NCI-H774 (cell line): Measurements from ENCODE around the gene RTTN.
"Not testable (repeated sequence)": the region's sequence is repeated elsewhere in the genome, so short reads cannot be mapped to it uniquely, and the experiment has no call there.

ENCODE experiments used
- DNase-seq: peaks from one replicate; lab custom pipeline; 2025; lab: John Stamatoyannopoulos, UW

RTTN gene

DNA sequence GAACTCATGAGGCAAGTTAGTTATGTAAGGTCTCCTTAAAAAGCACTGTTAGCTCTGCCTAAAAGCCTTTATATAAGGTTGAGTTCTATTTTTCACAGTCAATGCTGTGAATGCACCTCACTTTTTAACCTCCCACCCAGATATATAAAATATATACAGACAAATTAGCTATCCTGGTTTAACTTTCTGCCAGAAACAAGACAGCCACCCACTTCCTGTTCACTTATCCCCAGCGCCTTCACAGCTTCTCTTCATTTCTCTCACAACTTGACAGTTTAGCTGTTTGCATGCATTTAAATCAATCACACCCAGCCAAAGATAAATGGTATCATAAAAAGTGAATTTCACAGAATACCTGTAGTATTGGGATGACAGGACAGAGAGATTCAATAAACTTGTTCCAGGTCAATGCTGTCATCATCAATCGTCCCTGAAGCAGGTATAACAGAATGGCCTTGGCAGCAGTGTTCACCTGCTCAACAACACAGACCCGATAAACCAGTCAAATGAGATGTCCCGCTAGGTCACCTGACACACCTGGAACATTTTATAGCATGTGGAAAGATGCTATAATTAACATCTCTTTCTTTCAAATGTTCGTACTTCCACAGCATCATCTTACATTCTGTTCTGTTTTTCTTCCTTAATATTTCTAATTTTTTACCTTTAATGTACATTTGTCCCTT is 55.7 kb downstream of the RTTN start:
- DNase-seq: no peak

DNA sequence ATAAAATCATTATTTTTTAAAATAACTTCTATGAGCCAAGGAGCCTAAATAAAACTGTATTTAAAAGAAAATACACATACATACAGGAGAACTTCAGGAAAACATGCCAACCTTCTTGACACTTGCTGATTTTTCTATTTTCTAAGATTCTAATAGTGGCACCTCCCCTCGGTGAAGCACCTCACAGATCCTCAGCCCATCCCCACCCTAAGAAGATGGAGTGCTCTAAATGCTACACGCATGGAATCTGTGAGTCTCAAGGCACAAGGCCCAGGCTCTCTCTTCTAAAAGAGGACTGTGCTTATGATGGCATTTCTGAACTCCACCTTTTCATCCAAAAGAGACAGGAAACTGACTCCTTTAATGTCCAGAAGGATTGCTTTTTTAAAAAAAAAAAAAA is 56.3 kb downstream of the RTTN start:
- no peak for DNase-seq

DNA sequence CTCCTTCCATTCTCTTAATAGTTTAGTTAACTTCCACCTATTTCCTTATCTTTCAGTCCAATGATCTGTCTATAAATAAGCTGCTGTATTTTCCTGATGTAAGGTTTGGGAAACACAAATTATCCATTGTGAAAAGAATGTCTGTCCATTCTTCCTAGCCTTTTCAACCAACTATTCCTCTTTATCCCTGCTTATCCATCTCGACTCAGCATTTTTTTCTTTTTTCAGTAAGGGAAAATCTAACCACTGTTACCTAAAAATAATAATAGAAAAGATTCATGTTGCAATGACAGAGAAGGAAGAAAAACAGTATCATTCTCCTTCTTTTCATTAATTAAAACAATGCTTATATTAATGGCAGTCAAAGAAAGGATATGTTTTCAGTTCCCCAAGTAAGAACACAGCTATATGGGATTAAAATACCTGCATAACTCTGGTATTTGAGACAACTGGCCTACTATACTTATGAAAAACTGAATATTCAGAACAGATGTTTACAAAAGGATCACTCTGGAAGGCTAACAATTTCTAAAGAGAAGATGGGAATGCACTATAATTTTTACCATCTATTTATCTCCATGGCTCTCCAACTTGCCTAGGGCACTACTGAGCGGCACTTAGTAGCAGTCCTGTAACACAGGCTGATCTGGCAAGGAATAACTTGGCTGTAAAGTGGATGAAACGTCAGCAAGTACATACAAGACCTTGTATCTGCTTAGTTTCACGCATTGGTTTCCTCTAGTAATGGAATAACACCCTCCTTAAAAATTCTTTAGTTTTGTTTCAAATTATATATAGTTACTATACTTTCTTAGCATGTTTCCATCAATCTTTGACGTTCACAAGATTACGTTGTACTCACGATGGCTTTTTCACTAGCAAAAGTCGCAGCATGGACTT is 57.2 kb downstream of the RTTN start:
- no peak for DNase-seq

DNA sequence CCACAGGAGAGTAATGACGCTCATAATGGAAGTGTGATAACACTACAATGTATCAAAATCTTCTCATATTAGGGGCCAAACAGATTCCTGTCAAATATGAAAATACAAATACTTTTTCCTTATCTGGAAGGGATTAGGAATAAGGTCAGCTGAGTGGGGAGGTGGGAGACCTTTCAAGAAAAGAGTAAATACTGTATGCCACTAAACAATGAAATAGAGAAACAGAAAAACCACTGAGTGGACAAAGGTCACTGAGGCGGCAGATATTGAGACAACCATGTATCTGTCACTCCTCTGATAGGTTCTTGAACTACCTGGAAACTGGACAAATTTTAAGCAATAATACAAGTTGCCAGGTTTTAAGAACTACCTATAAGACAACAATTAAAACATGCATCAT is 59.3 kb downstream of the RTTN start:
- DNase-seq: no peak

DNA sequence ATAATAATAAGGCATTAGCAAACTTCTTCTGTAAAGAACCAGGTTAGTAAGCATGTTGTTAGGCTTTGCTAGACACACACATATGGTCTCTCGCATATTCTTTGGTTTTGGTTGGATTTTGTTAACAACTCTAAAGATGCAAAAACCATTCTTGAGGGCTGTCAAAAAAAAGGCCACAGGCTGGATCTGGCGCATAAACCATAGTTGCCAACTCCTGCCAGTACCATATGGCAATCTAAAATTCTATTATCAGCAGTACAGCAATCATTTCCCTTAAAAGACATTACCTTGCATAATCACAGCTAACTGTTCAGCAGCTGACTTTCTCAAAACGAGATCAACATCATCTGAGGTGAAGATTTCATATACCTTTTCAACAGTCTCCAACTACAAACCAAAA is 63.5 kb downstream of the RTTN start:
- no peak for DNase-seq

DNA sequence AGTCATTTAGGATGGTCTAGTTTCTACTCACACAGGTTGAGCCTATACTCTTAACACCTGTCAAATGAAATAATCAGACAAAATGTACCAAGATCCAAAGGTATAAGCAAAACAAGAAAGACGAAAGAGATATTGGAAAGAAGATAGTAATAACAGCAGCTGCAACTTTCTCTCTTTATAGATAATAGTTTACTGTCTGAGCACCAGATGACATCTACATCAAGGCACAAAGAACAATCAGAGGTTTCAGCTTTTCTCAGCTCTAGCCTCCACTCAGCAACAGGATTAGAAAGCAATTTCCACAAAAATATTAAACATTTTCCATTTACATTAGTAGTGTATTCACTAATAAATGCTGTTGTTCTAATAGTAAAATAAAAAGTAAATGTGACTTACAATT is 66.3 kb downstream of the RTTN start:
- no peak for DNase-seq

DNA sequence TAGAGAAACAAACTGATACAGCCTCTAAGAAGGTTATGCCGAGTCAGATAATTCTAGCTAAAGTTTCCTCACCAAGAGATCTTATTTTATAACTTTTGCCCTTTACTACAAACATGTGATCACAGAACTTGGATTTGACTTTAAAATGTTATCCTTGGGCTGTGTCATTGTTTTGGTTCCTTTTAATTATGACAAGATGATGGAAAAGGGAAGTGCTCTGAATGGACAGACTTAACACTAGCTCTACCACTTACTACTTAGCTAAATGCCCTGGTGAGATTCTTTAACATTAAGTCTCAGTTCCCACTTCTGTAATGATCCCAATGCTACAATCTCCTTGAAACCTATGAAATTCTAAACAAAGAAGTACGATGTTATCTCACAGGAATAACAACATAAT is 69.9 kb downstream of the RTTN start:
- DNase-seq: no peak

DNA sequence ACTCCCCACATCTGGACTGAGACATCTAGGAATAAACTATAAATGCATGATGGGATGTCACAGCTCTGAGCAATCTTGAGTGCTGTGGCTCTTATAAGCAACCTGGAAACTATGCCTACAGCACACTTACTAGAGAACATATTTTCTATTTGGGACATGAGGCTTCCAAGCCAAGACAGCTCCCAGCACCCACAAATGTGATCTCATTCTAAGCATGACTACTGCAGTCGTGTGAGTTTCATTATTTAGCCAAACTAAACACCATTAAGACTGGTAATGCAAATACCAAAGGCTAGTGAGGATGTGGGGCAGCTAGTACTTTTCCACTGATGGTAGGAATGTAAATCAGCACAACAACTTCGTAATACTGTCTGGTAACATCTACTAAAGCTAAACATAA is 72.5 kb downstream of the RTTN start:
- no peak for DNase-seq

DNA sequence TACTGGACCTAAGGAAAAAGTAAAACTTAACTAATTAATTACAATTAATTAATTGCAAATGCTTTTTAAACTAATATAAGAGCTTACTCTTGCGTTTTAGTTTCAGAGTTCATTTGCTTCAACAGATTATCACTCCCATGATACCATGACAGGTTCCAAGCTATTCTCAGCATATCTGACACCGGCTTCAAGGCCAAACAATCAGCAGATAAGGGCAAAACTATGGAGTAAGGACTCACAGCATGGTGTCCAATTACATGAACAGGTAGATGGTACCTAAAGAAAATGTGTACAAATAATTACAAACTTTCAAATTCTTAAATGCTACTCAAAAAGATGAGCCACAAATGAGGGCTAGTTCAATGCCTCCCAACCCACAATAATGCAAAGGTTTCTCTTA is 77.2 kb downstream of the RTTN start:
- no peak for DNase-seq

DNA sequence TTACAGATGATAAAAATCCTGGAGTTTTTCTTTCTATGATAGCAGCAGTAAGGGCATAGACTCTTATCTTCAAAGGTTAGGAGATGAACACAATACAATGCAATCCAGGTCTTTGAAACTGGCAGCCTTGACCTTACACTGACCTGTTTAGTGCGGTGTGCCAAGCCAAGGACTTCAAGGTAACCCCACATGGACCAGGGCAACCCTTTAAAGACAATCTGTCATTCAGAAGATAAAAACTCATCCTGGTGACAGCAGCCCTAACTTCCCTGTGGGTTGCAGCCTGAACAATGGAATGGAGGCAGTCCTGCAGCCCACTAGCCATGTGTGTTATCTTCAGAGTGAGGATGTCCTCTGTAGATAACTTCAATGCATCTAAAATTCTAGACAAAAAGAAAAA is 78.1 kb downstream of the RTTN start:
- DNase-seq: no peak

DNA sequence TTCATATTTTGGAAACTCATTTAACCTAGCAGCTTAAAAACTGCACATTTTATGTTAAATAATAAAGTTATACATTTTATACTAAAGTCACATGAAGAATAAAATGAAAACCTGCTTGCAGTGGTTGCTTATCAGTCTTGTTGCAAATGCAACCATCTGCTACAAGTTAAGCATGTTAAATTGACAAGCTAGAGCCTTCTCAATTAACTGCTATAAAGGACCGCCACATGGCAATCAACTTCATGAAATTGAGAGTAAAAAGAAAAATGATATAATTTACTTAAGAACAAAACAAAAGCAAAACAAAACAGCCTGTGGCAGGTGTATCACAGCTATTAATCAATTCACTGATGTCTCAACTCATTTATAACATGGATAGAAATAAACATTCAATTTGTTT is 78.7 kb downstream of the RTTN start:
- no peak for DNase-seq

DNA sequence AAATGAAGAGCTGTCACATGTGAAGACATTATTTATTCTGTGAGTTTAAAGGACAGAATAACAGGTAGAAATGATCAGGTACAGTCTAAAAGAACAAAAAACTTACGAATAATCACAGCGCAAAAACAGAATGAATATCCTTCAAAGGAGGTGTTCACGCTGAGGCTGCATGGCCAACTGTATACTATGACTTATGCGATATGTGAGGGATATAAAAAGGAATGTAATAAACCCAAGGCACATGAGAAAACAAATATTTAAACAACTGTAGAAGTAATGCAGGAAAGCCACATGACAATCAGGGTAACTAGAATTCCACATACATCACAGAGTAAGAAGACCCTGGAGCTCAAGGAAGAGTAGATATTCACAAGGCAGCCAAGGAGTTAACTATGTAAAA is 81.3 kb downstream of the RTTN start:
- DNase-seq: no peak

DNA sequence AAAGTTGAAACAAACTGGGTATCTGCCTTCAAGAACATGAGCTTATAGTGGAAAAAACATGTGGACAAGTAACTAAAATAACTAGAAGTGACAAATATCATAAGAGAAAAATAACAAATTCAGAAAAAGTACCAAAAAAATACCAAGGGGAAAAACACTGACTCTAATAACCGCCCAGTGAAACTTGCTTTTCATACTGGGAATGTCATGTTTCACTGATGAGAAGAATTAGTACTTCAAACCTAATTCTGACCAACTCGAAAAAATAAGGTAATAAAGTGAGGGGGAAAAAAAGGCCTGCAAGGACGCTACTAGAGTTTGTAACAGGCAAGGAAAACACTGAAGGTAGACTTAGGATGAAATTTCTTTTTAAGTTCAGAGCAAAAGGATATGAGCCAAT is 83.6 kb downstream of the RTTN start:
- DNase-seq: no peak

DNA sequence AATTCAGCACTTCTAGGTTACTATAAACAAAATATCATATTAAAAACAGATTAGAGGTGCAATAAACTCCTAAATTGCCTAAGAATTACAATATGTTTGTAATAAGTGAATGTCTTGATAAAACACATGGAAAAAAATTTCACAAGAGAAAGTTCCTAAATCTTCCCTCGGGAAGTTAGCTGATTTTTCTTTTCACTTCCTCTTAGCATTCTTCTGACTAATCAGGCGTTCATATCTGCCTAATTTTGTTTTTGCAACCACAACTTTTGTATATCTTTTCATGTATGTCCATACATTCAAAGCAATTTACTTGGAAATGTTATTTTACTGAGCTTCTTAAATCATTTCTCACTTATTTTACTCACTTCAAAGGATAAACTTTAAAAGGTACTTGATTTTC is 88.5 kb downstream of the RTTN start:
- DNase-seq: no peak

DNA sequence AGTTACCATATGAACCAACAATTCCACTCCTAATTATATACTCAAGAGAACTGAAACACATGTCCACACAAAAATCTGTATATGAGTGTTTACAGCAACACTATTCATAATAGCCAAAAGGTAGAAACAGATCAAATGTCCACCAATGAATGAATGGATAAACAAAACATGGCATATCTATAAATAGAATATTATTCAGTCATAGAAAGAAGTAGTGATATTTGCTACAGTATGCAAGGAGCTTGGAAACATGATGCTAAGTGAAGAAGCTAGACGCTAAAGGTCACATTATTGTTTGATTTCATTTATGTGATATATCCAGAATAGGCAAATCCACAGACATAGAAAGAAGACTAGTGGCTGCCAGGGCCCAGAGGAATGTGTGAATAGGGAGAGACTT is 92.0 kb downstream of the RTTN start:
- no peak for DNase-seq

DNA sequence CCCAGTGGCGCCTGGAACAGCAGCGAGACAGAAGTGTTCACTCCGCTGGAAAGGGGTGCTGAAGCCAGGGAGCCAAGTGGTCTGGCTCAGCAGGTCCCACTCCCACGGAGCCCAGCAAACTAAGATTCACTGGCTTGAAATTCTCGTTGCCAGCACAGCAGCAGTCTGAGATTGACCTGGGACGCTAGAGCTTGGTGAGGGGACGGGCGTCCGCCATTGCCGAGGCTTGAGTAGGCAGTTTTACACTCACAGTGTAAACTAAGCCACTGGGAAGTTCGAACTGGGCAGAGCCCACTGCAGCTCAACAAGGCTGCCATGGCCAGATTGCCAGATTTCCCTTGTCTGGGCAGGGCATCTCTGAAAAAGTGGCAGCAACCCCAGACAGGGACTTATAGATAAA is 94.8 kb downstream of the RTTN start:
- no peak for DNase-seq

DNA sequence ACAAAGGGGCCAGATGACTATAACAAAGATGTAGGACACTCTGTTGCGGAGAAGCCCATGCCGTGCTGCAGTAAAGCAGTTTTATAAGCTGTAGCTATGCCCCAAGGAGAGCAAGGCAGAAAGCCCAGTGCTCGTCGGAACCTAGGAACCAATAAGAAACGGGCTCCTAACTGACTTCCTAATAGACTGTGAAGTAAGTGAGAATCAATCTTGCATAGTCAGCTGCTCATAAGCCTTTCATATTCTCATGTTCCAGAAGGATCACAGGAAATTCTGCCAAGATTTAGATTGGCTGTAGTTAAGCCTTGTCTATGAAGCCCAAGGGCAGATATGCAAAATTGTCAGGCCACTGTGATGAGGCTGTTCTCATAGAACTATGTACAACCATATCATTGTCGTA is 98.4 kb downstream of the RTTN start:
- no peak for DNase-seq

DNA sequence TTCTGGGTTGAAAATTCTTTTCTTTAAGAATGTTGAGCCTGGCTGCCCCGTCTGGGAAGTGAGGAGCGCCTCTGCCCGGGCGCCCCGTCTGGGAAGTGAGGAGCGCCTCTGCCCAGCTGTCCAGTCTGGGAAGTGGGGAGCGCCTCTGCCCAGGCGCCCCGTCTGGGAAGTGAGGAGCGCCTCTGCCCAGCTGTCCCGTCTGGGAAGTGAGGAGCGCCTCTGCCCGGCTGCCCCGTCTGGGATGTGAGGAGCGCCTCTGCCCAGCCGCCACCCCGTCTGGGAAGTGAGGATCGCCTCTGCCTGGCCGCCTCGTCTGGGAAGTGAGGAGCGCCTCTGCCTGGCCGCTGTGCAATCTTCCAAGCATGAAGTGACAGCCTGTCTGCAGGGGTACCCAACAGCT is 102.6 kb downstream of the RTTN start:
- not testable (repeated sequence) for DNase-seq

DNA sequence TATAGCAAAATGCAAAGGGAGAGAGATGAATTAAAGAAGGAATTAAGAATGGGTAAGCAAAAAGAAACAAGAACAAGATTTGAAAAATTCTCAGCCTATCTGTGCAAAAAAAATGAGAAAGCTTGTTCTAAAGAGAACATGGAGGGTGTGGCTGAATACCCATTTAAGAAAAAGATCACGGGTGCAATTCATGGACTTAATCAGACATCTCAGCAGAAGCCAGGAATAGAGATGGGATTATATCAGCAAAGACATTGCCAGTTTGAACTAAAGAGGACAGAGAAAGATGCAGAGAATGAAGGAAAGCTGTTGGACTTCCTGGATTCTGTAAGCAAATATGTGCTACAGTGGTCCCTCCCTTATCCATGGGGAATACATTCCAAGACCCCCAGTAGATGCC is 115.6 kb downstream of the RTTN start:
- DNase-seq: no peak

DNA sequence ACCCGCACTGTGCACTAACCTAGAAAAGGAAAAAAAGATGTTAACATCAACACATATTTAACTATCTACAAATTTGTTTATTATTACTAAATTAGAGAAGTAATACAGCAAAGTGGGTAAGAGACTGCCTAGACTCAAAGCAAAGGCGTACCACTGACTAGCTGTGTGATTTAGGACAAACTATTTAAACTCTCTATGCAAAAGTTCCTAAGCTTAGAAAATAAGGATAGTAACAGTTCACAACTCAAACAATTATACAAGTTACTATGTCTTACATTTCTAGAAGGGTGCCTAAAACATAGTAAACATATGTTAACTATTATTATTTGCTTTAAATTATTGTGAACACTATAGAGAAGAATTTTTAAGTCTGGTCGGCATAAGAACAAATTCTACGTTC is 119.4 kb downstream of the RTTN start:
- no peak for DNase-seq

DNA sequence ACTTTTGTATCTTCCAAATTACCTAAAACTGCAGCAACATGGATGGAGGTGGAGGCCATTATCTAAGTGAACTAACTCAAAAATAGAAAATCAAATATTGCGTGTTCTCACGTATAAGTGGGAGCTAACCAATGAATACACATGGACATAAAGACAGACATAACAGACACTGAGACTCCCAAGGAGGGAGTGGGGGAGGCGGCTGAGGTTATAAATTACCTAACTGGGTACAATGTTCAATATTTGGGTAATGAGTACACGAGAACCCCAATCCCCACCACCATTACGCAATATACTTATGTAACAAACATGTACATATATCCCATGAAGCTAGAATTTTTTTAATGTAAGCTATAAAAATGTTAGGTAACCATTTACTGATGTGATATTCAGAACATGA is 119.8 kb downstream of the RTTN start:
- no peak for DNase-seq

DNA sequence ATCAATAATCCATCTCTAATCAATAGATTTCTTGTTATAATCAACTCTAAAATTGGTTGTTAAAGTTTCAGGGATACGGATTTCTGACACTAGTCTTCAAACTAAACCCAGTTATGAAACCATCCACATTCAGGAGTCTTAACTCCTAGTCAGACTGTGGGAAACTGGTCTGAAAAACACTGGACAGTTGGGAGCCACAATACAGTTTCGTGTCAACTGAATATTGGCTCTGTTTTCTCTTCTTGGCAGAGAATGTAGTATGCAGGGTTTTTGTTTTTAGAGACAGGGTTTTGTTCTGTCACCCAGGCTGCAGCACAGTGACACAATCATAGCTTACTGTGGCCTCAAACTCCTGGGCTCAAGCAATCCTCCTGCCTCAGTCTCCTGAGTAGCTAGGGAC is 123.1 kb downstream of the RTTN start:
- DNase-seq: no peak

DNA sequence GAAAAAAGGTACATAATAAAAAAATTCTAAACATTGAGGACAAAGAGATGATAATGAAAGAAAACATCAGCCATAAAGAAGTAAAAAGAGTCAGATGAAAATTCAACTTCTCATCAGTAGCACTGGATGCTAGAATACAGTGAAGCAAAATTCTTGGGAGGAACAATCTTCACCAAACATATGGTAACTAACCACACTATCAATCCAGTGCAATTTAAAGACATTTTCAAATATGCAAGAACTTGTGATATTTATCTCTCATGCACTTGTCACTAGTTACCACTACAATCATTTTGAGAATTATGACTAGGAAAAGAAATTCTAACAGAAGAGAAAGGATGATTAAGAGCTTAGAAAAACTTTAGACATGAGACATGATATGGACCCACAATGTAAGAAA is 127.4 kb downstream of the RTTN start:
- no peak for DNase-seq

DNA sequence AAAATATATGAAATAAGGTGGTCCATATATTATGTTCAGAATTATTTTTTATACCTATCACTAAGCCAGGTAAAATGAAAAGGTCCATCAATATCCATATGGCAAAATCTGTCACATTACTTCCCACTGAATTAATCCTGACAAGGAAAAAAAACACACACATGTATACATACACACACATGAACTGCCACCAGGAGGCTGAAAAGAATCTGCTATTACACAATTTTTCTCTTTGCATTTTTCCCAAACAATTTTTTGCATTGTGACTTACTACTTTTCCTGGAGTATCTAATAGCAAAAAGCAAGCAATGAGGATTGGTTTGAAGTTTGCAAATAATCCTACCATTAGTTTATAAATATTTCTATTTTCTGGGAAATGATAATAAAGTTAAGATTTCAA is 129.6 kb downstream of the RTTN start:
- DNase-seq: no peak
